HFFc6 (cell line): Measurements from ENCODE around the gene THRA. TPM values are rescaled to one million over a fixed set of nuclear protein-coding genes. Genes with fewer than 3 reads are reported as not detected.

Experiments
- DNase-seq: peaks from one replicate; pipeline ENCODE4 v3.0.0-alpha.2; 2018
- H3K27ac Mint-ChIP-seq: 2 replicates; pipeline ENCODE4 v1.8.0; 2020; ENCODE audit warnings: mild to moderate bottlenecking, mixed read lengths
- H3K27me3 Mint-ChIP-seq: 2 replicates; pipeline ENCODE4 v1.8.0; 2021; ENCODE audit warnings: mild to moderate bottlenecking, moderate library complexity, mixed read lengths; ENCODE audit not compliant: insufficient read depth
- H3K36me3 Mint-ChIP-seq: 2 replicates; pipeline ENCODE4 v1.8.0; 2021; ENCODE audit warnings: low read depth, mixed read lengths
- H3K4me1 Mint-ChIP-seq: 2 replicates; pipeline ENCODE4 v1.8.0; 2020; ENCODE audit warnings: low read depth, mixed read lengths
- H3K4me3 Mint-ChIP-seq: 2 replicates; pipeline ENCODE4 v1.8.0; 2020; ENCODE audit warnings: mild to moderate bottlenecking, moderate library complexity, mixed read lengths
- H3K9me3 Mint-ChIP-seq: 2 replicates; pipeline ENCODE4 v1.8.0; 2020; ENCODE audit warnings: mild to moderate bottlenecking, mixed read lengths
- CTCF ChIP-seq: fragments of 200-600 bp; sonication (generic); IDR thresholded peaks from 2 replicates; pipeline ENCODE4 v1.5.0; 2021; ENCODE audit warnings: antibody characterized with exemption, mild to moderate bottlenecking
- total RNA-seq, 6 experiments: library from RNA; stranded (reverse); fragmentation: NEBNext Ultra II Directional; extraction: Animal tissue kit (Norgen Biotek cat#: 25700); gene quantifications; 2 replicates in 1 of 6; 3 replicates in 5 of 6; pipeline ENCODE4 v1.2.3, GENCODE V29; 2021

The THRA gene
- total RNA-seq, 6 experiments from 2014 or later: 29.3 to 33.7 (median 30.7) TPM

GRCh38 chr17:40025991-40026815 lies 36.6 kb upstream of the THRA start:
- peaks cover 55% of the 10 kb centered on the region for H3K4me1 Mint-ChIP-seq
- peaks cover 3% of the 10 kb centered on the region for H3K27me3 Mint-ChIP-seq
- peak overlapping the region; percentile 86 for H3K27ac Mint-ChIP-seq
- no peak for TF ChIP-seq CTCF
- H3K4me3 Mint-ChIP-seq: peak overlapping the region; percentile 17
- peaks cover 42% of the 10 kb centered on the region for H3K36me3 Mint-ChIP-seq
- H3K9me3 Mint-ChIP-seq: no peaks in the 10 kb centered on the region
- no peak for DNase-seq

- Mint-ChIP-seq H3K27ac (no peak overlapping the region), H3K9me3 (no peaks in the 10 kb centered on the region), H3K4me3 (no peak overlapping the region), H3K36me3 (peaks cover 42% of the 10 kb centered on the region), H3K4me1 (peaks cover 46% of the 10 kb centered on the region), H3K27me3 (peaks cover 3% of the 10 kb centered on the region)
- DNase-seq: peak; percentile 71
- peak; percentile 98 for TF ChIP-seq CTCF
Observed at GRCh38 chr17:40026816-40027613, 35.8 kb upstream of the THRA start.

GRCh38 chr17:40027614-40028012 lies 35.2 kb upstream of the THRA start:
- Mint-ChIP-seq H3K4me1 (peaks cover 40% of the 10 kb centered on the region), H3K9me3 (no peaks in the 10 kb centered on the region), H3K27me3 (peaks cover 4% of the 10 kb centered on the region), H3K36me3 (peaks cover 42% of the 10 kb centered on the region), H3K4me3 (no peak overlapping the region), H3K27ac (no peak overlapping the region)
- DNase-seq: no peak
- TF ChIP-seq CTCF: no peak

- Mint-ChIP-seq H3K4me3 (no peak overlapping the region), H3K36me3 (peaks cover 41% of the 10 kb centered on the region), H3K27me3 (peaks cover 5% of the 10 kb centered on the region)
Observed at GRCh38 chr17:40028595-40028994, 34.2 kb upstream of the THRA start.

GRCh38 chr17:40031706-40032105 lies 31.1 kb upstream of the THRA start:
- Mint-ChIP-seq H3K27me3 (peaks cover 5% of the 10 kb centered on the region), H3K4me1 (peaks cover 4% of the 10 kb centered on the region), H3K36me3 (peaks cover 14% of the 10 kb centered on the region), H3K4me3 (no peak overlapping the region), H3K9me3 (no peaks in the 10 kb centered on the region), H3K27ac (no peak overlapping the region)
- TF ChIP-seq CTCF: no peak
- no peak for DNase-seq

More at GRCh38 chr17:40028595-40028994, 34.2 kb upstream of the THRA start:
- H3K4me1 Mint-ChIP-seq: peaks cover 35% of the 10 kb centered on the region
- no peak for TF ChIP-seq CTCF
- DNase-seq: no peak
- no peak overlapping the region for H3K27ac Mint-ChIP-seq
- H3K9me3 Mint-ChIP-seq: no peaks in the 10 kb centered on the region
